WTC11 (cell line): ENCODE results near the gene CNPY3.

ENCODE experiments used
- TF ChIP-seq, protein P1 (sequence below): sonication (generic); formaldehyde crosslinking; IDR thresholded peaks from 2 replicates; pipeline ENCODE4 v1.8.1; 2022; ENCODE audit warnings: low read depth, missing genetic modification reagents, borderline replicate concordance
- TF ChIP-seq, protein P2 (sequence below): fragments of 200-600 bp; IDR thresholded peaks from 2 replicates; pipeline ENCODE4 v1.8.0; 2022; ENCODE audit warnings: antibody characterized with exemption

DNA sequence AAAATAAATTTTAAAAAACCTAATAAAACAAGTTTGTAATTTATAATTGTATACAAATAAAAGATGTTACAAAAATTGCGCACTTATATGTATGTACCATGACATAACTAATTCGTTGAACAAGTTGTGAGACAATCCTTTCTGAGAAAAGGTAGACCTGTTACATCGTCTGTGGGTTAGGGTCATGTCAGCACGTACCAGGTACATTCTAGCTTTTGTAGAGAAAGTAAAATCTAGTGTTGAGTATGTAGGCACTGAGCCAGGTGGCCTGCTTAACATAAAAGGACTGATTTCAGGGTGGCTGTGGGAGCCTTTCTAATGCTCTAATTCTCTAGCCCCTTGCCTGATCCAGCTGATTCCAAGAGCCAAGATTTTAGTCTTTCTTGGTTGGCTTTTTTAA is 39.5 kb upstream of the CNPY3 start:
- TF ChIP-seq, protein P1, sequence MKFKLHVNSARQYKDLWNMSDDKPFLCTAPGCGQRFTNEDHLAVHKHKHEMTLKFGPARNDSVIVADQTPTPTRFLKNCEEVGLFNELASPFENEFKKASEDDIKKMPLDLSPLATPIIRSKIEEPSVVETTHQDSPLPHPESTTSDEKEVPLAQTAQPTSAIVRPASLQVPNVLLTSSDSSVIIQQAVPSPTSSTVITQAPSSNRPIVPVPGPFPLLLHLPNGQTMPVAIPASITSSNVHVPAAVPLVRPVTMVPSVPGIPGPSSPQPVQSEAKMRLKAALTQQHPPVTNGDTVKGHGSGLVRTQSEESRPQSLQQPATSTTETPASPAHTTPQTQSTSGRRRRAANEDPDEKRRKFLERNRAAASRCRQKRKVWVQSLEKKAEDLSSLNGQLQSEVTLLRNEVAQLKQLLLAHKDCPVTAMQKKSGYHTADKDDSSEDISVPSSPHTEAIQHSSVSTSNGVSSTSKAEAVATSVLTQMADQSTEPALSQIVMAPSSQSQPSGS, result no peak
- TF ChIP-seq, protein P2, sequence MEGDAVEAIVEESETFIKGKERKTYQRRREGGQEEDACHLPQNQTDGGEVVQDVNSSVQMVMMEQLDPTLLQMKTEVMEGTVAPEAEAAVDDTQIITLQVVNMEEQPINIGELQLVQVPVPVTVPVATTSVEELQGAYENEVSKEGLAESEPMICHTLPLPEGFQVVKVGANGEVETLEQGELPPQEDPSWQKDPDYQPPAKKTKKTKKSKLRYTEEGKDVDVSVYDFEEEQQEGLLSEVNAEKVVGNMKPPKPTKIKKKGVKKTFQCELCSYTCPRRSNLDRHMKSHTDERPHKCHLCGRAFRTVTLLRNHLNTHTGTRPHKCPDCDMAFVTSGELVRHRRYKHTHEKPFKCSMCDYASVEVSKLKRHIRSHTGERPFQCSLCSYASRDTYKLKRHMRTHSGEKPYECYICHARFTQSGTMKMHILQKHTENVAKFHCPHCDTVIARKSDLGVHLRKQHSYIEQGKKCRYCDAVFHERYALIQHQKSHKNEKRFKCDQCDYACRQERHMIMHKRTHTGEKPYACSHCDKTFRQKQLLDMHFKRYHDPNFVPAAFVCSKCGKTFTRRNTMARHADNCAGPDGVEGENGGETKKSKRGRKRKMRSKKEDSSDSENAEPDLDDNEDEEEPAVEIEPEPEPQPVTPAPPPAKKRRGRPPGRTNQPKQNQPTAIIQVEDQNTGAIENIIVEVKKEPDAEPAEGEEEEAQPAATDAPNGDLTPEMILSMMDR, result no peak
